Left lung (tissue), 10 donors: ENCODE data around the gene FPR1. TPM values are rescaled to one million over a fixed set of nuclear protein-coding genes. Genes with fewer than 3 reads are reported as not detected.
"Not testable (repeated sequence)": the region's sequence is repeated elsewhere in the genome, so short reads cannot be mapped to it uniquely, and the experiment has no call there.

Experiments used
- ATAC-seq: fragments of 200-7000 bp; cut with Tn5 transposase; one replicate; pipeline ENCODE4 v1.9.1; 2020; ENCODE audit warnings: moderate library complexity
- DNase-seq, 4 donors: peaks; one replicate each; pipeline ENCODE4 v3.0.0-alpha.2; 2013 to 2020
- H3K27ac ChIP-seq, 2 donors: fragments of 200-600 bp; sonication (generic) in 1 of 2; one replicate each; pipeline versions ENCODE4 v1.5.0 to v1.8.0; 2020 to 2021
- H3K27me3 ChIP-seq, 2 donors: fragments of 200-600 bp; sonication (generic) in 1 of 2; one replicate each; pipeline versions ENCODE4 v1.5.0 to v1.8.0; 2020 to 2021
- H3K36me3 ChIP-seq, 2 donors: fragments of 200-600 bp; sonication (generic) in 1 of 2; one replicate each; pipeline versions ENCODE4 v1.5.0 to v1.8.0; 2020 to 2021
- H3K4me1 ChIP-seq, 2 donors: fragments of 200-600 bp; one replicate each; pipeline ENCODE4 v1.8.0; 2021
- H3K4me3 ChIP-seq, 2 donors: fragments of 200-600 bp; sonication (generic) in 1 of 2; one replicate each; pipeline versions ENCODE4 v1.5.0 to v1.8.0; 2020 to 2021; ENCODE audit warnings: mild to moderate bottlenecking in 1 of 2
- H3K9me3 ChIP-seq, 2 donors: fragments of 200-600 bp; sonication (generic) in 1 of 2; one replicate each; pipeline versions ENCODE4 v1.5.0 to v1.8.0; 2020 to 2021
- intact Hi-C, 2 donors: fragments of 100-400 bp; cut with DNase I; formaldehyde crosslinking; loops; one replicate each; pipeline versions ENCODE4 v1.11.2 to v1.14.2; 2022
- polyA plus RNA-seq, 6 donors: library from polyadenylated mRNA; unstranded; fragments of 120-200 nt; gene quantifications; one replicate each; pipeline ENCODE4 v1.2.1, GENCODE V29; 2013; ENCODE audit not compliant: insufficient read length in 6 of 6
- total RNA-seq, 2 donors: library from RNA; stranded (reverse); fragmentation: NEBNext Ultra II Directional; extraction: Animal tissue kit (Norgen Biotek cat#: 25700); gene quantifications; one replicate each; pipeline ENCODE4 v1.2.1, GENCODE V29; 2021
- TF ChIP-seq, protein P1 (sequence below), 2 donors: fragments of 200-600 bp; sonication (generic) in 1 of 2; IDR thresholded peaks; one replicate each; pipeline versions ENCODE4 v1.5.0 to v1.8.0; 2021; ENCODE audit warnings: antibody characterized with exemption in 2 of 2
- donor health status: DM: no; HTN: yes; CAD: no.
- donor health status: DM: no; HTN: no; CAD: no.

FPR1 gene
- total and polyA plus RNA-seq, 8 donors, result 1.6 to 193 (median 2.2) TPM

DNA sequence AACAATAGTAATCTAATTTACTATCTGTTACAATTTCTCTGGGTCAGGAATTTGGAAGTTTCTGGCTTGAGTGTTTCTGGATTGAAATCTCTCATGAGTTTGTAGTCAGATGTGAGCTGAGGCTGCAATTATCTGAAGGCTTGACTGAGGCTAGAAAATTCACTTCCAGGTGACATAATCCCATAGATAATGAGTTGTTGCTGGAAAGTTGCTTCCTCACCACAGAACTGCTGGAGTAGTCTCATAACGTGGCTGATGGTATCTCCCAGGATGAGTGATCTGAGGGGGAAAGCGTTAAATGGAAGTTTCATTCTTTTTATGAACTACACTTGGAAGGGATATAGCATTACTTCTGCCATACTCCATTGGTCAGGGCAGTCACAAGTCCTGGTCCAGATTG is 28.0 kb upstream of the FPR1 start:
- TF ChIP-seq, protein P1, sequence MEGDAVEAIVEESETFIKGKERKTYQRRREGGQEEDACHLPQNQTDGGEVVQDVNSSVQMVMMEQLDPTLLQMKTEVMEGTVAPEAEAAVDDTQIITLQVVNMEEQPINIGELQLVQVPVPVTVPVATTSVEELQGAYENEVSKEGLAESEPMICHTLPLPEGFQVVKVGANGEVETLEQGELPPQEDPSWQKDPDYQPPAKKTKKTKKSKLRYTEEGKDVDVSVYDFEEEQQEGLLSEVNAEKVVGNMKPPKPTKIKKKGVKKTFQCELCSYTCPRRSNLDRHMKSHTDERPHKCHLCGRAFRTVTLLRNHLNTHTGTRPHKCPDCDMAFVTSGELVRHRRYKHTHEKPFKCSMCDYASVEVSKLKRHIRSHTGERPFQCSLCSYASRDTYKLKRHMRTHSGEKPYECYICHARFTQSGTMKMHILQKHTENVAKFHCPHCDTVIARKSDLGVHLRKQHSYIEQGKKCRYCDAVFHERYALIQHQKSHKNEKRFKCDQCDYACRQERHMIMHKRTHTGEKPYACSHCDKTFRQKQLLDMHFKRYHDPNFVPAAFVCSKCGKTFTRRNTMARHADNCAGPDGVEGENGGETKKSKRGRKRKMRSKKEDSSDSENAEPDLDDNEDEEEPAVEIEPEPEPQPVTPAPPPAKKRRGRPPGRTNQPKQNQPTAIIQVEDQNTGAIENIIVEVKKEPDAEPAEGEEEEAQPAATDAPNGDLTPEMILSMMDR (IDR thresholded peaks at IDR 0.05), result no peak
- peaks cover 0 to 57% of the 10 kb centered on the region in 2 donors for H3K4me1 ChIP-seq
- no peak overlapping the region for H3K27ac ChIP-seq
- no peaks in the 10 kb centered on the region for H3K9me3 ChIP-seq
- peaks cover 0 to 14% of the 10 kb centered on the region in 2 donors for H3K27me3 ChIP-seq
- H3K4me3 ChIP-seq, result no peak overlapping the region
- H3K36me3 ChIP-seq, result no peaks in the 10 kb centered on the region
- intact Hi-C loops, result no loop called here
- ATAC-seq, result no peak
- DNase-seq, result no peak

DNA sequence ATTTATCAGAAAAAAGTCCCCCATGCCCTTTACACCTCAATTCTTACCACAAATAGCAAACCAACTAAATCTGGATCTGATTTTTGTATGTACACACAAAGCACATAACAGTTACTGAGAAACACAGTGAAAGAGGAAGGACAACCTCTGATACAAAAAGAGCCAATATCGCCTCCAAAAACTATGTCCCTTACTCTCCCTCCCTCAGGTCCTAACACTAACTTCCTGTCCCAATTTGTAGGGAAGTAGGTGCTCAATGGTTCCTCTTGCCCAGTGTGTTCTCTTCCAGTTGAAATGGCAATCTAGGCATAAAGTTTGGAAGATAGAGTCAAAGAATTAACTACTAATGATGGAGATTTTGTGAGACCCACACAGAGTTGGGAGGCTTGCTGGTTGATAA is 27.5 kb upstream of the FPR1 start:
- Histone ChIP-seq H3K4me1 (peaks cover 0 to 52% of the 10 kb centered on the region in 2 donors), H3K36me3 (no peaks in the 10 kb centered on the region), H3K4me3 (no peak overlapping the region), H3K9me3 (peaks cover 0 to under 1% of the 10 kb centered on the region in 2 donors), H3K27ac (no peak overlapping the region), H3K27me3 (peaks cover 0 to 14% of the 10 kb centered on the region in 2 donors)
- no peak for ATAC-seq
- intact Hi-C loops, result no loop called here
- TF ChIP-seq, protein P1 (IDR thresholded peaks at IDR 0.05), result no peak
- DNase-seq, result no peak

DNA sequence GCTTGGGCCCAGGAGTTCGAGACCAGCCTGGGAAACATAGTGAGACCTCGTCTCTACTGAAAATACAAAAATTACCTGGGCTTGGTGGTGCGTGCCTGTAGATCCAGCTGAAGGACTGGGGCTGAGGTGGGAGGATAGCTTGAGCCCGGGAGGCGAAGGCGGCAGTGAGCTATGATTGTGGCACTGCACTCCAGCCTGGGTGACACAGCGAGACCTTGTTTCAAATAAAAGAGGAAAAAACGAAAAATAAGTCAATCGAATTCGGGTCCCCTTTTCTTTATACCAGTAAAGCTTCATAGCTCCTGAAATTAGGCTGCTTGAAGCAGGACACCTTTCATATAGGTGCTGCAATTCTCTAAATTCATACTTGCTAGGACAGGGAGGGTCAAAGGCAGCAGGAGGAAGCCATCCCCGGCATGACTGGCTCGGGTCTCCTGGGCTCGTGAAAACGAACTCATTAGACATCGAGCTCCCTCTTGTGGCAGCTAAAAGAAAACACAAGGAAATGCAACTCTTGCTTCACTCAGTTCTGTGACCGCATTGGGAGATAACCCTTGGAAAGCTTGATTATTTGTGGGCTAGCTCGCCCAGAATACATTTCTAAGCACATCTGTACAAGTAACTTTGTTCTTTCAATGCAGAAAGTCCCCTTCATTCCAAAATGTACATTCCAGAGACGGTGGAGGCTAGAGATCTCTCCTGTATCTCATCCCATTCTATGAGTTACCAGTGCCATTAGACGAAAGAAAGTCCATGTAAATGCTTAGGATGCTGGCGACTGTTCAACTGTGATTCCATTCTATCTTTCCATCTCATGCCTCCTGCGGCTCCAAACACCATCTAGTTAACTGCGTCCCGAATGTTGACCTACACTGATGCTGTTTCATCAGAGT is 26.1 kb upstream of the FPR1 start:
- DNase-seq, result peak in 3 of 4 donors; percentile 70 to 90 (median 74)
- intact Hi-C loops, result no loop called here
- no peaks in the 10 kb centered on the region for H3K36me3 ChIP-seq
- peaks cover 0 to 1% of the 10 kb centered on the region in 2 donors for H3K9me3 ChIP-seq
- ATAC-seq, result peak; percentile 98
- H3K4me1 ChIP-seq, result peaks cover 0 to 40% of the 10 kb centered on the region in 2 donors
- H3K4me3 ChIP-seq, result no peak overlapping the region
- no peak overlapping the region for H3K27ac ChIP-seq
- H3K27me3 ChIP-seq, result peaks cover 0 to 22% of the 10 kb centered on the region in 2 donors
- TF ChIP-seq, protein P1 (IDR thresholded peaks at IDR 0.05), result peak; percentile 76 to 81

DNA sequence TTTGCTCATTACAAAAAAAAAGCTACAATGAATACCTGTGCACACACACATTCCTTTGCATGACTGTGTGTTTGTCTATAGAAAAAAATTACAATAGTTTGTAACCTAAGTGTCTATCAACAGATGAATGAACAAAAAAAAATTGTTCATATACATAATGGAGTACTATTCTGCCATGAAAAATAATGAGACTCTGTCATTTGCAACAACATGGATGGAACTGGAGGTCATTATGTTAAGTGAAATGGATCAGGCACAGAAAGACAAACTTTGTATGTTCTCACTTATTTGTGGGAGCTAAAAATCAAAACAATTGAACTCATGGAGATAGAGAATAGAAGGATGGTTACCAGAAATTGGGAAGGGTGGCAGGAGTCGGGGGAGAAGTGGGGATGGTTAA is 24.9 kb upstream of the FPR1 start:
- ATAC-seq, H3K36me3 ChIP-seq, DNase-seq, H3K27ac ChIP-seq, H3K9me3 ChIP-seq, H3K4me3 ChIP-seq, intact Hi-C loops: not testable (repeated sequence)
- H3K4me1 ChIP-seq, result peaks cover 0 to 49% of the 10 kb centered on the region in 2 donors
- H3K27me3 ChIP-seq, result peaks cover 0 to 26% of the 10 kb centered on the region in 2 donors

DNA sequence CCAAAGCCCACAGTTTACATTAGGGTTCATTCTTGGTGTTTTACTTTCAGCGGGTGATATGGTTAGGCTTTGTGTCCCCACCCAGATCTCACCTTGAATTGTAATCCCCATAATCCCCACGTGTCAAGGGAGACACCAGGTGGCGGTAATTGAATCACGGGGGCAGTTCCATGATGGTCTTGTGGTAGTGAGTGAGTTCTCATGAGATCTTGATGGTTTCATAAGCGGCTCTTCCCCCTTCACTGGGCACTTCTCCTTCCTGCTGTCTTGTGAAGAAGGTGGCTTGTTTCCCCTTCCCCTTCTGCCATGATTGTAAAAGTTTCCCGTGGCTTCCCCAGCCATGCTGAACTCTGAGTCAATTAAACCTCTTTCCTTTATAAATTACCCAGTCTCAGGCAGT is 21.3 kb upstream of the FPR1 start:
- Histone ChIP-seq H3K36me3 (peaks cover 0 to 11% of the 10 kb centered on the region in 2 donors), H3K27me3 (peaks cover 0 to 22% of the 10 kb centered on the region in 2 donors), H3K4me3 (no peak overlapping the region), H3K4me1 (peaks cover 0 to 54% of the 10 kb centered on the region in 2 donors), H3K27ac (peak overlapping the region in 1 of 2 donors; percentile 85), H3K9me3 (peaks cover 0 to 1% of the 10 kb centered on the region in 2 donors)
- DNase-seq (no peak), ATAC-seq (no peak)
- intact Hi-C loops, result no loop called here
- TF ChIP-seq, protein P1 (IDR thresholded peaks at IDR 0.05), result no peak
